HG03457 (cell line): Measurements from ENCODE around the gene HTR6.

Experiments used
- ATAC-seq: cut with Tn5 transposase; IDR thresholded peaks from one replicate; pipeline ENCODE4 v1.9.1; 2021; ENCODE audit warnings: moderate number of reproducible peaks; ENCODE audit not compliant: unreplicated experiment

Gene HTR6

DNA sequence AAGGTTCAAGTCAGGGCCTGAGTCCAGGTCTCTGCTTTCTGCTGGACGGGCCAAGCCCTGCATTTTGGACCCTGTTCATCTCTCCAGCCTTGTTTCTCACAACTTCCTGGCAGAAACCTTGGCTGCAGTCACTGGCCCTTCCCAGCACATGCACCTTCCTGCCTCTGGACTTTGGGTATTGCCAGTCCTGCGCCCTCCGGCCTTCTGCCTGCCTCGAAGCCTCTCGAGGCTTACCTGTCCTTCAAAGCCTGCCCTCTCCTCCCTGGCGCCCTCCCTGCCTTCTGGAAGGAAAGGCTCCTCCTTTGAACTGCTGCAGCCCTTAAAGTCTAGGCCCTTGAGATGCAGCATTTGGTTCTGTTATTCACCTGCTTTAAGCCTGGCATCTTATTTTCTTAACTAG lies 52.8 kb downstream of the HTR6 start:
- no peak for ATAC-seq

DNA sequence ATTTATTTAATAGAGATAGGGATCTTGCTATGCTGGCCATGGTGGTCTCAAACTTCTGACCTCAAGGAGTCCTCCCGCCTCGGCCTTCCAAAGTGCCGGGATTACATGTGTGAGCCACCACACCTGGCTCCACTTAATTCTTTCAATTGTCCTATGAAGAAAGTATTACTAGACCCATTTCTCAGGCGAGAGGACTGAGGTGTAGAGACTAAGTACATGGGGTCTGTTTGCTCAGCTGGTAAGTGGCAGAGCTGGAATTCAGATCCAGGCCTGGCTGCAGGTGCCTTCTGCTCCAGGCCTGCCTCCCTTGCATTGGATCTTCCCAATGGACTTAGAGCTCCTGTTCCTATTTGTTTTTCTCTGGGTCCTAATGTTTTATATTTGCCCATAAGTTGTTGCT lies 55.5 kb downstream of the HTR6 start:
- ATAC-seq: no peak

DNA sequence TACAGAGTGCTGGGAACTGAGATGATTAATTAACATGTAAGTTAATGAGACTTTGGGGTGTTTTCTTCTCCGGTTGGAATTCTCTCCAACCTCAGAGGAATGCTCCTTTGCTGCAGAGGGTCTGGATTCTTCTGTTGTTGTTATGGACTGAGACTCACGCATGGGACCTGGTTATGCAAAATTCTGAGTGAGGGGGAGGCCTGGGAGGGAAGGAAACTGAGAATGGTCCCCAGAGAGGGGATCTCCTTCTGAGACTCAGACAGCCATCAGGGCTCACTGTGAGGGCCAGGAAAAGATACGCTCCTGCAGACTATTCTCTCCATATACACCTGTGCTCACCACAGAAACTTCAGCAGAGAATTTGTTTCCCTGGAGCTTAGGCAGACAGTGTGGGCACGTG lies 56.3 kb downstream of the HTR6 start:
- no peak for ATAC-seq

DNA sequence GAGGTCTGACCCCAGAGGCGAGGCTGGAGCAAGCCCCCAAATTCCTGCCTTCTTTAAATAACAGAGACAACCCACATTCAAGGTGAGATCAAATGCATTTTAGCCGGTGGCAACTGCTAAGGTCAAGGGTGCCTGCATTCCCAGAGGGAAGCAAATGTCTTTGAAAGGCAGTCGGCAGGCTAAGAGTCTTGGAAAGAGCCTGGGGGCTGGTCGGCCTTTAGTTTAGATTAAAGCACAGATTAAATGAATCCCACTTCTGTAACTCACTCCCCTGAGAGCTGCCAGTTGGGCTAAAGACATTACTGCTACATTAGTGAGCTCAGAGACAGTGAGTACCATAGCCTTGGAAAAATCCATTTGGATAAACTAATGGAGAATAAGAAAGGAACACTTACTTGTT lies 59.2 kb downstream of the HTR6 start:
- ATAC-seq: no peak

DNA sequence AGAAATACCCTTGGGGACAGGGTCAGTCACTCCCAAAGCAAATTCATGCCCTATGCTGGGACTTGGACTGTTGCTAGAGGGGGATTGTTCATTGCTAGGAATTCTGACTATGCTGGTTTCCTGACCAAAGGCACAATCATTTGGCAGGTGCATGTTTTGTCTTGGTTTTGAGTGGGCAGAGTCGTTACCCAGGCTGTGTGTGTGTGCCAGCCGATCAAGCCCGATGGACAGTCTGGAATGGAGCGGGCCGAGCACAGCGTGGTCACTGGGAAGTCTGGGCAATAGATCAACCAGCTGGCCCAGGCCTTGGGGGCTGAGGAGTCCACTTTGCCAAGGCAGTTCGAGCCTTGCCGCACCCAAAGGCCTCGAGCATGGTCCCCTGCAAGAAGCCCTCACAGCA lies 60.9 kb downstream of the HTR6 start:
- ATAC-seq: no peak

DNA sequence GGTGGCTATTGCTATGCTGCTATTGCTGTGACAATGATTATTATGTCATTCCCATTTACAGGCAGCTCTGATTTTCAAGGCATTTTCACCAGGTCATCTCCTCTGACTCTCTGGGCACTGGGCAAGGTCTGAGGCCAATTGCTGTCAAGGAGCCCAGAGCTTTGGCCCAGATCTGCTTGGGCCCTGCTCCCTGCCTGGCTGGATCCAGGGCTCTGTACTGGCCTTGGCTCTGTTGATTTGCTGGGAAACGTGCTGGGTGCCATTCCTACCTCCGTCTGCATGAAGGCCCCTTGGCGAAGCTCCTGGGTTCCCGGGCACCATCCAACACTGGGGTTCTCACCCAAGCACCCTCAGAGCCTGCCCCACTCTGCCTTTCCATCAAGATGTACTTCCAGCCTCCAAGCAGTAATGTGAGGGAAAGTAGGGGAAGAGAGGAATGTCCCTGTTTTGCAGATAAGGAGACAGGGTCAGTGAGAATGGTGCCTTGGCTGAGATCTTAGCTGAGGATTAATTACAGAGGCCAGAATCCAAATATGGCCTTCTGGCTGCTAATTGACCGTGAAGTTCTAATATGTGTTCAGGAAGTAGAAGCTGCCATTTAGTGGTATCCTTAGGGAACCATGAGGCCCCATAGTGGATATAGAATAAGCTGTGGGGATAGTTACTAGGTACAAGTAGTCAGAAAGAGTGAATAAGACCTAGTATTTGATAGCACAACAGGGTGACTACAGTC lies 63.9 kb downstream of the HTR6 start:
- ATAC-seq: no peak

DNA sequence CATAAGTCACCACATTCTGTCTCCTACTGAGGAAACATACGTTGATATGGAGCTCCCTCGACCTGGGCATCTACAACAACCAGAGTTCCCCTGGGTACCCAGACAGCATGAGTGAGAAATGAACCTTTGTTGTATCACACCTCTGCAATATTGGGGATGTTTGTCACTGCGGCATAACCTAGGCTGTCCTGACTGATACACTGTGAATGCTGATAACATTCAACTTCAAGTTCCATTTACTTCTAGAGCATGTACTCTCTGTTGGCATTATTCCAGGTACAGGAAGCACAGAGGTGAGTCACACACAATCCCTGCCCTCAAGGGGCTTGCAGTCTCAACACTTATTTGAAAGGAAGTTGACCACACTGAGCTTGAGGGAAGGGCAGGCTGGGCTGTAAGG lies 65.6 kb downstream of the HTR6 start:
- no peak for ATAC-seq
